IMR-90 (cell line): ENCODE data around the gene PLOD1. TPM values are rescaled to one million over a fixed set of nuclear protein-coding genes. Genes with fewer than 3 reads are reported as not detected.
"Not testable (repeated sequence)": the region's sequence is repeated elsewhere in the genome, so short reads cannot be mapped to it uniquely, and the experiment has no call there.

Experiments
- ATAC-seq: fragments of 200-7000 bp; cut with Tn5 transposase; 2 replicates; pipeline ENCODE4 v1.9.1; 2020; ENCODE audit warnings: low read depth, mild to moderate bottlenecking, moderate library complexity
- BruUV-seq: library from RNA; stranded (reverse); fragments of 400-500 nt; replicated peaks from 2 replicates; lab custom pipeline; 2021; lab: Mats Ljungman, UMichigan
- CTCF ChIA-PET: fragments of 300-600 bp; formaldehyde crosslinking; extraction: SDS; loops from one replicate; lab custom pipeline; 2021; ENCODE audit warnings: antibody characterized with exemption; lab: Yijun Ruan, JAX
- POLR2A ChIA-PET: fragments of 300-600 bp; sonication (Branson Sonifier 250); formaldehyde crosslinking; loops from one replicate; lab custom pipeline; 2022; ENCODE audit warnings: antibody characterized with exemption; ENCODE audit not compliant: unreplicated experiment; lab: Charles Lee
- DNase-seq: peaks from one replicate; pipeline ENCODE4 v3.0.0; 2013
- H2AFZ ChIP-seq: replicated peaks from 2 replicates; pipeline ENCODE3; 2013; ENCODE audit warnings: low read length, mild to moderate bottlenecking; ENCODE audit not compliant: poor library complexity
- H2AK5ac ChIP-seq: 2 replicates; pipeline ENCODE4 v1.6.1; 2013; ENCODE audit warnings: low read depth, low read length, inconsistent platforms
- H2AK9ac ChIP-seq: replicated peaks from 2 replicates; pipeline ENCODE3; 2013; ENCODE audit warnings: mild to moderate bottlenecking, low read depth, low read length, moderate library complexity; ENCODE audit not compliant: poor library complexity
- H2BK120ac ChIP-seq: 2 replicates; pipeline ENCODE4 v1.6.1; 2013; ENCODE audit warnings: low read depth, low read length, inconsistent platforms
- H2BK15ac ChIP-seq: 3 replicates; pipeline ENCODE4 v1.6.1; 2013; ENCODE audit warnings: low read depth, low read length, inconsistent platforms
- H2BK20ac ChIP-seq: 2 replicates; pipeline ENCODE4 v1.6.1; 2013; ENCODE audit warnings: low read depth, mild to moderate bottlenecking, inconsistent platforms, low read length, moderate library complexity
- H2BK5ac ChIP-seq: 2 replicates; pipeline ENCODE4 v1.6.1; 2013; ENCODE audit warnings: mild to moderate bottlenecking, low read depth, low read length, inconsistent platforms; ENCODE audit not compliant: poor library complexity, severe bottlenecking
- H3K14ac ChIP-seq: replicated peaks from 2 replicates; pipeline ENCODE4 v1.6.1; 2013; ENCODE audit warnings: low read depth, low read length, inconsistent platforms
- H3K18ac ChIP-seq: 2 replicates; pipeline ENCODE4 v1.6.1; 2013; ENCODE audit warnings: low read depth, low read length, control low read depth
- H3K23ac ChIP-seq: 2 replicates; pipeline ENCODE4 v1.6.1; 2013; ENCODE audit warnings: low read depth, low read length, inconsistent platforms
- H3K27ac ChIP-seq: 2 replicates; pipeline ENCODE4 v1.5.1; 2013; ENCODE audit warnings: mild to moderate bottlenecking, control low read depth, low read length; ENCODE audit not compliant: insufficient read depth
- H3K27me3 ChIP-seq: 2 replicates; pipeline ENCODE4 v1.6.1; 2013; ENCODE audit warnings: low read length; ENCODE audit not compliant: control insufficient read depth, insufficient read depth
- H3K36me3 ChIP-seq: 2 replicates; pipeline ENCODE4 v1.6.1; 2013; ENCODE audit warnings: low read length, mixed read lengths; ENCODE audit not compliant: control insufficient read depth, insufficient read depth
- H3K4ac ChIP-seq: 2 replicates; pipeline ENCODE4 v1.6.1; 2013; ENCODE audit warnings: low read depth, low read length, inconsistent platforms
- H3K4me1 ChIP-seq: 2 replicates; pipeline ENCODE4 v1.6.1; 2013; ENCODE audit warnings: low read length, mixed read lengths; ENCODE audit not compliant: control insufficient read depth, insufficient read depth
- H3K4me2 ChIP-seq: 2 replicates; pipeline ENCODE4 v1.6.1; 2013; ENCODE audit warnings: low read depth, mild to moderate bottlenecking, control low read depth, low read length, moderate library complexity
- H3K4me3 ChIP-seq: 2 replicates; pipeline ENCODE4 v1.5.1; 2013; ENCODE audit warnings: low read depth, mild to moderate bottlenecking, control low read depth, low read length, moderate library complexity; ENCODE audit not compliant: insufficient read depth
- H3K56ac ChIP-seq: 2 replicates; pipeline ENCODE4 v1.6.1; 2013; ENCODE audit warnings: low read length, inconsistent platforms; ENCODE audit not compliant: insufficient read depth; ENCODE audit errors: extremely low read depth
- H3K79me1 ChIP-seq, 2 experiments: 2 replicates each; pipeline ENCODE4 v1.6.1; 2013; ENCODE audit warnings: low read length in 2 of 2, inconsistent platforms in 1 of 2, low read depth in 1 of 2
- H3K9ac ChIP-seq: 2 replicates; pipeline ENCODE4 v1.6.1; 2013; ENCODE audit warnings: low read depth, low read length, control low read depth
- H3K9me1 ChIP-seq: 2 replicates; pipeline ENCODE4 v1.6.1; 2013; ENCODE audit warnings: low read length, inconsistent platforms; ENCODE audit not compliant: insufficient read depth
- H3K9me3 ChIP-seq: 2 replicates; pipeline ENCODE4 v1.6.1; 2013; ENCODE audit warnings: low read length; ENCODE audit not compliant: control insufficient read depth, insufficient read depth
- H4K20me1 ChIP-seq: 2 replicates; pipeline ENCODE4 v1.6.1; 2013; ENCODE audit warnings: low read length, inconsistent platforms; ENCODE audit not compliant: insufficient read depth
- H4K5ac ChIP-seq: 2 replicates; pipeline ENCODE4 v1.6.1; 2013; ENCODE audit warnings: mild to moderate bottlenecking, low read depth, low read length, control low read depth
- H4K8ac ChIP-seq, 2 experiments: 2 replicates each; pipeline ENCODE4 v1.6.1; 2013; ENCODE audit warnings: low read depth in 2 of 2, low read length in 2 of 2, control low read depth in 1 of 2, inconsistent platforms in 1 of 2
- H4K91ac ChIP-seq: 2 replicates; pipeline ENCODE4 v1.6.1; 2013; ENCODE audit warnings: low read depth, low read length, inconsistent platforms; ENCODE audit not compliant: insufficient read depth
- CEBPB ChIP-seq: IDR thresholded peaks from 2 replicates; pipeline ENCODE4 v1.6.1; 2012; ENCODE audit warnings: low read depth, low read length, improper control_type of control experiment
- POLR2A ChIP-seq: IDR thresholded peaks from 2 replicates; pipeline ENCODE4 v1.6.1; 2012; ENCODE audit warnings: mild to moderate bottlenecking, low read depth, low read length
- WGBS, 2 experiments: methylation state at CpG; one replicate each; pipeline versions ENCODE4 v1.1.5 to v1.1.7; 2013; ENCODE audit warnings: missing lambda C conversion rate in 2 of 2; ENCODE audit not compliant: insufficient read length in 1 of 2; ENCODE audit errors: extremely low coverage in 2 of 2; 5-methylcytosine and 5-hydroxymethylcytosine counted together
- dilution Hi-C: fragments of 300-500 bp; cut with HindIII; formaldehyde crosslinking; loops from one replicate; pipeline ENCODE4 v1.14.3; 2018; ENCODE audit warnings: low sequenced_read_pairs; ENCODE audit not compliant: unreplicated experiment
- in situ Hi-C: fragments of 300-500 bp; cut with MboI; formaldehyde crosslinking; loops from 3 replicates; pipeline ENCODE4 v1.14.3; 2019; ENCODE audit warnings: low sequenced_read_pairs, inconsistent platforms, mixed read lengths
- intact Hi-C: fragments of 100-400 bp; cut with micrococcal nuclease; formaldehyde crosslinking; loops from 2 replicates; pipeline ENCODE4 v1.10.0; 2022
- polyA plus RNA-seq, 3 experiments: library from polyadenylated mRNA; depleted of rRNA; stranded (reverse); fragments of >200 nt; gene quantifications; 2 replicates each; pipeline ENCODE4 v1.2.3, GENCODE V29; 2012; ENCODE audit warnings: low replicate concordance in 1 of 3
- total RNA-seq: library from RNA; depleted of rRNA; stranded (reverse); fragments of >200 nt; gene quantifications from 2 replicates; pipeline ENCODE4 v1.2.3, GENCODE V29; 2012

PLOD1 gene
- total and polyA plus RNA-seq, 2 of the 4 experiments (the other 2 are of a cell fraction) = 283 to 609 TPM

DNA sequence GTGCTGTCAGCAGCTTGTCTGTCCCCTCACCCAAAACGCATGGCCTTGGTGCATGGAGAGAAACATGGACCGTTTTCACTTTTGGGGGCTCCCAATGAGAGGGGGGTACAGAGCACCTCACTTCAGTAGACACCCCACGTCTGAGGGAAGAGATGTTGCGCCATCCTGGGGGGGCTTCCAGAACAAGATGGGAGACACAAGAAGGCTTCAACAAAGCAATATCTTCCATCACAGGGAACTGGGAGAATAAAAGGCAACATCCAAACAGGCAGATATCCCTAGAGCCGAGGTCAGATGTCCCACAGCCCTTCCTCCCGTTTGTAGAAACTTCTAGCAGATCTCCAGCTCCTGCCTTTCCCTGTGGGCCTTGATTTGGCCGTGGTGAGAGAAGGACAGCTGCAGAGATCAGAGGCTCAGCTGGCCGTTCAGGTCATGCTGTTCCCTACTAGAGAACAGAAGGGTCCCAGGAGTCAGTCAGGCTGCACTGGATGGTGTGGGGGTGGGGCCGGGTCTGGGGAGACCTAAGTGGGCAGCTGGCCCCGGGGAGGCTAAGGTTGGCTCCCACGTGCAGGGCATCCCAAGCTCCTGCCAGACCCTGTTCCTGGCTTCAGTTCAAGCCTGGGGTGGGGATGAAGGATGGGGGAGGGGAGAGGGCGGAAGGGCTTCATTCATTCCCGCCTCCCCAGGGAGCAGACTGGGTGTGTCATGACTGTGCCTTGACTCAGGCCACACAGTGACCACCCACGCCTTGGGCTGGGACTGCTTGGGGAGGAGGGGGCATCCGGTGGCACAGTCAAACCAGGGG, 4.4 kb downstream of the PLOD1 start:
- TF ChIP-seq POLR2A = no peak
- TF ChIP-seq CEBPB = peak; percentile 63
- H4K5ac ChIP-seq = no peak overlapping the region
- no peaks in the 10 kb centered on the region for H3K27me3 ChIP-seq
- WGBS, 2 experiments = 0% methylated on average over 1 of the region's 15 CpGs; no CpG with 5 or more reads in 1 of the 2 experiments
- no peaks in the 10 kb centered on the region for H3K9me3 ChIP-seq
- in situ Hi-C loops = no loop called here
- peak overlapping the region; percentile 80 for H3K4ac ChIP-seq
- H3K4me2 ChIP-seq = peak overlapping the region; percentile 9
- H2BK5ac ChIP-seq = peak overlapping the region; percentile 63
- H3K79me1 ChIP-seq = peaks cover 22 to 84% of the 10 kb centered on the region in 2 experiments
- H3K14ac ChIP-seq = peak overlapping the region; percentile 51; the same call in 1 of the 2 replicates
- 0 out of 2 replicates have a peak overlapping the region, but pooled peaks have one; percentile 41 for H3K23ac ChIP-seq
- BruUV-seq = no TSS peak
- no peak overlapping the region for H2BK20ac ChIP-seq
- H3K9ac ChIP-seq = peak overlapping the region; percentile 38
- peak overlapping the region; percentile 49 for H2AFZ ChIP-seq
- H3K18ac ChIP-seq = no peak overlapping the region
- H2BK120ac ChIP-seq = no peak overlapping the region
- peaks cover 42% of the 10 kb centered on the region for H4K20me1 ChIP-seq
- H4K8ac ChIP-seq = peak overlapping the region in 1 of 2 experiments; percentile 1; a peak in 1 of 4 replicates
- no peak overlapping the region for H4K91ac ChIP-seq
- peak overlapping the region; percentile 70 for H2AK9ac ChIP-seq
- peak overlapping the region; percentile 31 for H3K27ac ChIP-seq
- no peak overlapping the region for H3K56ac ChIP-seq
- peaks cover 33% of the 10 kb centered on the region for H3K36me3 ChIP-seq
- peaks cover 22% of the 10 kb centered on the region for H3K9me1 ChIP-seq
- H2AK5ac ChIP-seq = peak overlapping the region; percentile 58
- DNase-seq (no peak), ATAC-seq (no peak)
- POLR2A ChIA-PET = interaction anchor here (1.0 kb wide), 1 partner anchor 31 kb away, joined by 4 read pairs; no protein-coding TSS in a partner anchor
- H3K4me3 ChIP-seq = no peak overlapping the region
- intact Hi-C loops = no loop called here
- H2BK15ac ChIP-seq = no peak overlapping the region
- dilution Hi-C loops = no loop called here
- CTCF ChIA-PET = no interaction called here
- H3K4me1 ChIP-seq = peaks cover 18% of the 10 kb centered on the region

DNA sequence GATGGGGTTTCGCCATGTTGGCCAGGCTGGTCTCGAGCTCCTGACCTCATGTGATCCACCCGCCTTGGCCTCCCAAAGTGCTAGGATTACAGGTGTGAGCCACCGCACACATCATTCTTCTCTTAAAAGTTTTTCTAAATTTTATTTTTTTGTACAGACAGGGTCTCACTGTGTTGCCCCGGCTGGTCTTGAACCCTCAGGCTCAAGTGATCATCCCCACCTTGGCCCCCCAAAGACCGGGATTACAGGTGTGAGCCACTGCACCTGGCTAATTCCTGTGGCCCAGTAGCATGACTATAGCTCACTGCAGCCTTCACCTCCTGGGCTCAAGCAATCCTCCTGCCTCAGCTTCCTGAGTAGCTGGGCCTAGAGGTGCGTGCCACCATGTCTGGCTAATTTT, 5.3 kb downstream of the PLOD1 start:
- H3K4me3 ChIP-seq, H3K56ac ChIP-seq, intact Hi-C loops, H2AK5ac ChIP-seq, H3K23ac ChIP-seq, H4K8ac ChIP-seq, H3K14ac ChIP-seq, H2BK20ac ChIP-seq, H2AFZ ChIP-seq, H3K27ac ChIP-seq, dilution Hi-C loops, H3K4me2 ChIP-seq, H4K91ac ChIP-seq, H3K4ac ChIP-seq, H3K9me3 ChIP-seq, H3K9ac ChIP-seq, H3K27me3 ChIP-seq, H3K18ac ChIP-seq, H2BK120ac ChIP-seq, H2BK5ac ChIP-seq, H4K5ac ChIP-seq, ATAC-seq, BruUV-seq, in situ Hi-C loops, H2BK15ac ChIP-seq, DNase-seq, H2AK9ac ChIP-seq: not testable (repeated sequence)
- Histone ChIP-seq H3K4me1 (peaks cover 14% of the 10 kb centered on the region), H3K79me1 (peaks cover 22 to 80% of the 10 kb centered on the region in 2 experiments), H4K20me1 (peaks cover 42% of the 10 kb centered on the region), H3K36me3 (peaks cover 38% of the 10 kb centered on the region), H3K9me1 (peaks cover 19% of the 10 kb centered on the region)
- CTCF ChIA-PET = interaction anchor here (0.6 kb wide), 1 partner anchor 258 kb away, joined by 4 read pairs; no protein-coding TSS in a partner anchor
- no CpG with 5 or more reads among the region's 7 CpGs for WGBS, 2 experiments
- POLR2A ChIA-PET = interaction anchor here (1.0 kb wide), 1 partner anchor 32 kb away, joined by 4 read pairs; no protein-coding TSS in a partner anchor
